ENCODE results near the gene COG4.
"Not testable (repeated sequence)": the region's sequence is repeated elsewhere in the genome, so short reads cannot be mapped to it uniquely, and the experiment has no call there.

The COG4 gene

DNA sequence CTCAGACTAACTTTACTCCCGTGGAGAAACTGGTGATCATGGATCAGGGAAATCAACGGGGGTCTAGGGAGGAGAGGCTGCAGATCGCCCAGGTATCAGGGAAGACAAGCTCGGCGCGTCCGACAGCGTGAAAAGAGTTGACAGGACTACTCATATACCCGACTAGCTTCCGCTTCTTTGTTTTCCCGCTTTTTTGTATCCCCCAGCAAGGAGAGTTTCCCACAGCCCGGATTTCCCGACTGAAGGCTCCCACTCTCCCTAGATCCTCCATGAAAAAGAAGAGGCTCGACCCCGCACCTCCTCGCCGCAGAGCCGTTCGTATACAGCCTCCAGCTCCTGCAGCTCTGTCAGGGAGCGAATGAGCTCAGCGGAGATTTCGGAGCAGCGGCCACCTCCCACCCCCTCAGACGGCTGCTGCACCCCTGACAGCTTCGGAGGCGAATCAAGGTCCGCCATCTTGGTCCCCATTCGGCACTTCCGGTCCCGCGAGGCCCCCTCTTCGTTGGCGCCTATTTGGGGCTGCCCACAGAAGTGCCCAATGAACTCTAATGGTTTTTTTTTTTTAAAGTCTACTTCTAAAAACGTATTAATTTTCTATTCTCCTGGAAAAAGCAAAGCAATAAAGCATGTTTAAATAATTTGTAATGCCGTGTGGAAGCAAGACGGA lies at the start of gene COG4:
COG4 (minus strand) TSS at position 479 of the 667 bp plus-strand sequence; CDS start at position 468, 11 bp downstream.
- DNase-seq (ENCODE audit: low read depth in 2 of 2) = peak; percentile 85 to 89

DNA sequence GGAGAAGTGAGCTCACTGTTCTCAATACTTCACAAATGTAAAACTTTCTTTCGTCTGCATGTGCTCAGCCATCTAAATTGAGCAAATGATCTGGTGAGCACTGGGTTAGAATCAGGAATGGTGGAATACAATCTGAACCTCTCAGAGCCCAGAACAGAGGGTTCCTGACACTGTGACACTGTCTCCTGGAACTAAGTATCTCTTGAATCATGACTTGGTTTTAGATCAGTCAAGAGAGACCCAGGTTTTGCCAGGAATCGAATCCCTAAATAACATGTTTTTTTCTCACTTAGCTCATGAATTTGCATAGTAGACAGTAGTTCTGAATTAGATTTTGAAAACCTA lies 49.5 kb upstream of the COG4 start:
- no peak for DNase-seq (ENCODE audit: low read depth in 2 of 2)

DNA sequence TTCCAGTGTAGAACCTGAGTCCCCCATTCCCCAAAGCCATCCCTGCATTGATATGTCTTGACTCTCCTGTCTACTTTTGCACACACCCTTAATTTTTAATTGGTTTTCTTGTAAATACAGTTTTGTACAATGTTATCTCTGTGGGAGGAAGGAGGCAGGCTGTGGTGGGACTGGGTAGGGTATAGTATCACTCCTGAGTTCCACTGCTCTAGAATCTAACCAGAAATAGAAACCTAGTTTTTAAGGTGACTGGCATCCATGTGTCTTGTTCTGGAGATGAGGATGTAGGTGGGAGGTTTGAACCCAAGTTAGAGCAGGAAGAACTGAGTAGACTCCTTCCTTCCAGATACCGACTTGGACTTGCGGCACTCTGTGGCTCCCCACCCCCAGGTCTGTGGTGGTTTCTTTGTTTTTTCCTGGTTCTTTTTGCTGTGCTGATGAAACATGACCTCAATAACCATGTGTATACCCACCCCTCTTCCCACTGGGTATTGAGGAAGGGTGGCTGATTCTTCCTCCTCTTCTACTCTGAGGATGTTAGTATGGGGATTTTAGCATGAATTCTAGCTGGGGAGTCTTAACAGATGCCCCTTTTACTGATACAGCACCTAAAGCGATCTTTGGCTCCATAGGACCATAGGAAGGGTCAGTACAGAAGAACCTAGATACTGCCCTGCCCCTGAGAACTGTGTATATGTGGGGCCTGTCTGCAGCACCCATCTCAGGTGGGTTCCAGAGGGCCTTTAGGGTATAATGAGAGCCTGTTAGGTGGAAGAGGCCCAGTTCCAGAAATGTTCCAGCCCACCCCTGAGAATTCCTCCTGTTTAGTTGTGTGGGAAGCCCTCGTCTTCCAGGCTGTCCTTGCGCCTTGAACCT lies 48.9 kb upstream of the COG4 start:
- no peak for DNase-seq (ENCODE audit: low read depth in 2 of 2)

DNA sequence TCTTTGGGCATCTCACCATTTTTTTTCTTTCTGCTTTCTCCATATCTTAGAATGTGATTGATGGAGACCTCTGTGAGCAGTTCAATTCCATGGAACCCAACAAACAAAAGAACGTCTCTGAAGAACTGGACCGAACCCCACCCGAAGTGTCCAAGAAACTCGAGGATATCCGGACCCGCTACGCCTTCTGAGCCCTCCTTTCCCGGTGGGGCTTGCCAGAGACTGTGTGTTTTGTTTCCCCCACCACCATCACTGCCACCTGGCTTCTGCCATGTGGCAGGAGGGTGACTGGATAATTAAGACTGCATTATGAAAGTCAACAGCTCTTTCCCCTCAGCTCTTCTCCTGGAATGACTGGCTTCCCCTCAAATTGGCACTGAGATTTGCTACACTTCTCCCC lies 48.3 kb upstream of the COG4 start:
- DNase-seq (ENCODE audit: low read depth in 2 of 2) = no peak

DNA sequence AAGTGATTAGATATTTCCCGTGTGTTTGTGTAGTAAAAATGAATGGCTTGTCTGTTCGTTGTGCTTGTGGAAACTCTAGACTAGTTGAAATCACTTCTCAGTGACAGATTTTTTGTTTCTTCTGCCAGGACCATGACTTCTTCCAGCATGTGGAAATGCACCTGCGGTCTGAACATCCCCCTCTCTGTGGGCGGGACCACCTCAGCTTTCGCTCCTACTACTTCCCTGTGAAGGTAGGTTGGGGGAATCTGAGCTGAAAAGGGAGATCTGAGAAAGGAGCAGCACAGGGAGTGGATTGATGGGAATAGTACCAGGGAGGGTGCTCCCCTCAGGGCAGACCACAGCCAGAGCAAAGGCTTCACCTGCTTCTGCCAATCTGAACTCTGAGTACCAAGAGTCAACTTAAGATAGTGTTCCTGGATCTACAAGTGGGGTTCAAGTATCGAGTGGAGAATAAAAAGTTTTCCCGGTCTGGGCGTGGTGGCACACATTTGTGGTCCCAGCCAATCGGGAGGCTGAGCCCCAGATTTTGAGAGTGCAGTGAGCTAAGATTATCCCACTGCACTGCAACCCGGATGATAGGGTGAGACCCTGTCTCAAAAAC lies 47.7 kb upstream of the COG4 start:
- no peak for DNase-seq (ENCODE audit: low read depth in 2 of 2)

DNA sequence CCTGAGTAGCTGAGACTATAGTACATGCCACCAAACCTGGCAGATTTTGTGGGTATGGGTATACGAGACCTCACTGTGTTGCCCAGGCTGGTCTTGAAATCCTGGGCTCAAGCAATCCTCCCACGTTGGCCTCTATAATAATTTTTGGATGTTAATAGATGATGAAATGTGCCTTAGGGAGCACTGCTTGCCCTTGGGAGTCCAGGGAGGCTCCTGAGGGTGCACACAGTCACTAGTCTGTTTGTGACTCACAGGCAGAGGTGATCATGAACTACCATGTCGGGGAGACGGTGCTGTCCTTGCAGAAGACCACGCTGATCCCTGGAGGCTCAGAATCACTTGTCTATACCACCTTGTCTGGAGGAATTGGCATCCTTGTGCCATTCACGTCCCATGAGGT lies 46.4 kb upstream of the COG4 start:
- no peak for DNase-seq (ENCODE audit: low read depth in 2 of 2)

DNA sequence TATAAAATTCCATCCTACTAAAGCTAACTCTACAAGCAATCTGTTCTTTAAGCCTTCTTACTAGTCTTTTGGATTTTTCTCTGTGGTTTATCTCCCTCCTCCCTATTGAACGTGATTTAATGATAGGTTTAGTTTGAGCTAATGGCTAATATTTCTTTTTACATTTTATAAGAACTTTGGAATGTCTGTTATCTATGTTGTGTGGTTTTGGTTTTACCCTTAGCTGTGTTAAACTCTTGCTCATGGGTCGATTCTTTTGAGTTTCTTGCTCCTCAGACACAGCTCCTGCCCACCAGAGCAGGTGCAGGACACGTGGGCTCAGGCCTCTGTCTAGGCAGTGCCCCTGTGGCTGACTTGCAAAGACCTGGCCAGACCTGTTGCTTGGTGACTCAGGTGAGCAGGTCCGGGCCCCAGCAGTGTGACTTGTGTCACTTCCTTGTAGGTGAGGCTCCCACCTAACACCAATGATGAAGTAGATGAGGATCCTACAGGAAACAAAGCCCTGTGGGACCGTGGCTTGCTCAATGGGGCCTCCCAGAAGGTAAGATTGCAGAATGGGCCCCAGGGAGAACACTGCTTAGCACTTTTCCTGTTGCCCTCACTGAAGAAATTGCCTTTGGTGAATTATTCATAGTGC lies 45.4 kb upstream of the COG4 start:
- DNase-seq (ENCODE audit: low read depth in 2 of 2) = no peak

DNA sequence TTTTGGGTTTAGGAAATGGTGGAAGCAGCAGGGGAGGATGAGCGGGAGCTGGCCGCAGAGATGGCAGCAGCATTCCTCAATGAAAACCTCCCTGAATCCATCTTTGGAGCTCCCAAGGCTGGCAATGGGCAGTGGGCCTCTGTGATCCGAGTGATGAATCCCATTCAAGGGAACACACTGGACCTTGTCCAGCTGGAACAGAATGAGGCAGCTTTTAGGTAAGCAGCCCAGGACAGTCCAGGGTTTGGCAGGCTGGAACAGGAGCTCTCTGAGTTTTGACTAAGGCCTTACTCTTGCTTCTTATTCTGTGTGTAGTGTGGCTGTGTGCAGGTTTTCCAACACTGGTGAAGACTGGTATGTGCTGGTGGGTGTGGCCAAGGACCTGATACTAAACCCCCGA lies 41.7 kb upstream of the COG4 start:
- no peak for DNase-seq (ENCODE audit: low read depth in 2 of 2)

DNA sequence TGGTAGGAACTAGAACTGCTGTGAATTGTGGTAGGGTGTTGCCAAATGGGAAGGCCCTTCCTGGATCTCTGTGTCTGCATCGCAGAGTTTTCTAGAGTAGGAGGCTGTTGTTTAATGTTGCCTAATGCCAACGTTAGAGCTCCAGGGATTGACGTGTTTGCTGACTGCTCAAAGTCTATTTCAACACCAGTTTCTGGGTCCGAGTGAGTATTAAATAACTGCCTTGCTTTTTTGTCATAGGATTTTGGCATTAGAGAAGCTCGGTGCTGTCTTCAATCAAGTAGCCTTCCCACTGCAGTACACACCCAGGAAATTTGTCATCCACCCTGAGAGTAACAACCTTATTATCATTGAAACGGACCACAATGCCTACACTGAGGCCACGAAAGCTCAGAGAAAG lies 40.3 kb upstream of the COG4 start:
- no peak for DNase-seq (ENCODE audit: low read depth in 2 of 2)

DNA sequence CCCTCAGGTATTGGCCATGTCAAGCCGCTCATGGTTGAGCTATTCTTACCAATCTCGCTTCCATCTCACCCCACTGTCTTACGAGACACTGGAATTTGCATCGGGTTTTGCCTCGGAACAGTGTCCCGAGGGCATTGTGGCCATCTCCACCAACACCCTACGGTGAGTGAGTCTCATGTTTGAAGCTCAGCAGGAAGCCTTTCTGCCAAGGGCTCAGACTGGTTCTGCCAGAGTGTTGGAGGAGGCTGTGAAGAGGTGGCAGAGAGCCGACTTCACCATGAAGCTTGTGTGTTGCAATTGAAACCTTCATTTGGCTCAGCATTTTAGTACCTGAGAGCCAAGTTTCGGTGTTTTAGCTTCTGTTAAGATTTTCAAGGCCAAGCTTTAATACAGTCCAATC lies 38.3 kb upstream of the COG4 start:
- DNase-seq (ENCODE audit: low read depth in 2 of 2) = no peak

DNA sequence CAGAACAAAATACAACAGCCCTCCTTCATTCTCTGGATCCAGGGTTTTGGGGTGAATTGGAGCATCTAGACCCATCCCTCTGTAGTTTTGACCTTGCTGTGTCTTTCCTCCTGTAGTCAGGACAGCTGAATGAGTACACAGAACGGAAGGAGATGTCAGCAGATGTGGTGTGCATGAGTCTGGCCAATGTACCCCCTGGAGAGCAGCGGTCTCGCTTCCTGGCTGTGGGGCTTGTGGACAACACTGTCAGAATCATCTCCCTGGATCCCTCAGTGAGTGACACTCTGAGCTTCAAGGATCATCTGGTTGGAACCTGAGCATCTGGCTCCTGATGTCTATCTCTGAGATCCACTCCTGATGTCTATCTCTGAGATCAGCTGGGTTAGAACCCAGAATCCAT lies 32.7 kb upstream of the COG4 start:
- no peak for DNase-seq (ENCODE audit: low read depth in 2 of 2)

DNA sequence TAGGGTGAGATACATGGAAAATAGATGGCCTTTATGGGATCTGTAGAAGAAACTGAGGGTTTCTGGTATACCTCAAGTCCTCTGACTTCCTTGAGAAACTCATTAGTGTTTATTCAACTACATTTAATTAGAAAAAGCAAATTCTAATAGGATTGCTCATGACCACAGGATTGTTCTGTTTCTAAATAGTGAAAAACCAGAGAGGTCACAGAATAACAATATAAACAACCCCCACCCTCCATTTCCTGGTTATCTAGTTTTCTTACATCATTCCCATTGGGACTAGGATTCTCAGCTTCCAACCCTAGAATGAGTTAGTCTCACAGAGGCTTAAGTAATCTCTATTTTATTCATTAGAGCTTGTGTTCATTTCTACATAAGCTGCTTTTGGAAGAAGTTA lies 30.3 kb upstream of the COG4 start:
- no peak for DNase-seq (ENCODE audit: low read depth in 2 of 2)

DNA sequence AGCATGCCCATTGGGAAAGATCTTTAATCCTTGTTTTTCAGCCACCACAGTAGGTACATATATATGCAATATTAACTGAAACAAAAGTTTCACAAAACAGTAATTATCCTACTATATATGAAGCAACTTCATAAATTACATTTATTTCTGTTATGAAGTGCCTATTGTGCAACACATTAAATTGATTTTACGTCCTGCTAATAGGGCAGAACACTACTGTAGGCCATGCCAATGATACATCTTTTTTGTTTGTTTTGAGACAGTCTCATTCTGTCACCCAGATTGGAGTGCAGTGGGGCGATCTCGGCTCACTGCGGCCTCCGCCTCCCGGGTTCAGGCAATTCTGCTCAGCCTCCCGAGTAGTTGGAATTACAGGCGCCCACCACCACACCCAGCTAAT lies 29.3 kb upstream of the COG4 start:
- no peak for DNase-seq (ENCODE audit: low read depth in 2 of 2)

DNA sequence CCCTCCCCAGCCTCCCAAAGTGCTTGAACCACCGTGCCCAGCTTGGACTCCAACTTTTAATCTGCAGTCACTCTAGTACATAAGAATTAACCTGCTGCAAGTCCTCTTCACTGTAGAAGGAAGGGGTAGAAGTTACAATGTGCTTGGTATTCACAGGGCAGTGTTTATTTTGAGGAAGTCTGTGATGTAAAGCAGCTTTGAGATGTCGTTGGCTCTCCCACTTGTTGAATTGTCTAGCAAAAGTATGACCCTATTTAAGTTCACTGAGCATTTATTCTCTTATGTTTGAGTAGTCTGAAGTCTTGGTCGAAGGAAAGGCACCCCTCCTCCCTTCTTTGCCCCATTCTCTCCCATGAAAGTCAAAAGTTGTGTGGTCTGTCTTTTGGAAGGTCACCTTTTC lies 28.4 kb upstream of the COG4 start:
- DNase-seq (ENCODE audit: low read depth in 2 of 2) = no peak

DNA sequence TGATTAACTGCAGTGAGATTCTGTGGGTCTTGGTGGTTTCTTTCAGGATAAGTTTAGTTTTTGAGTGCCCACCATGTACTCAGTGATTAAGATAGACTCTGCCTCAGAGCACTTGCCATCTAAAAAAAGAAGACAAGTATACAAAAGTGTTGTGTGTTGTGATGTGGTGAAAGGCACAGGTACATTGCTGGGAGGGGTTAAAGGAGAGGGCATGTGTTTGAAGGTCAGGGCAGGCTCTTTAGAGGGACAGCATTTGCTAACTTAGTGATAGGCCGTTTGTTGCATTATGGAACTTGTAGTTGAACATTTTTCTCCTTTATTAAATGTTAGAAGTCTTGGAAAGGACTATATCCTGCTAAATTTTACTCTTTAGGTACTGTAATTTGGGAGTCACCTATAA lies 26.7 kb upstream of the COG4 start:
- DNase-seq (ENCODE audit: low read depth in 2 of 2) = no peak

DNA sequence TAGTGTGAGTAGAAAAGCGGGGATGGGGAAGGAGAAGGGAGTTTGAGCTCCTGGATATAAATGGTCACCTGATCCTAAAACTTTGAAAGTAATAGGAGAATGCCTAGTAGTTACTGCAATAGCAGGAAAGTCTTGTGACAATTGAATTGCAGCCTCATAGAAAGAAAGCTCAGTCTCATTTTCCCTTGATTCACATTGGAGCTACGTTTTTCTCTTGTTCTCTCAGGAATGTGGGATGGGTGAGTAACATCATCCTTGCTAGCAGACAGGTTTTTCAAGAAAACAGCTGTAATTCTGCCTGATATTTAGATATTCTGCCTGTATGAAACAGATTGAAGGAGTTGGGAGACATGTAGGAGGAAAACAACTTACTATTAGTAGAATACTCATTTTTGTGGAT lies 25.6 kb upstream of the COG4 start:
- DNase-seq (ENCODE audit: low read depth in 2 of 2) = no peak

DNA sequence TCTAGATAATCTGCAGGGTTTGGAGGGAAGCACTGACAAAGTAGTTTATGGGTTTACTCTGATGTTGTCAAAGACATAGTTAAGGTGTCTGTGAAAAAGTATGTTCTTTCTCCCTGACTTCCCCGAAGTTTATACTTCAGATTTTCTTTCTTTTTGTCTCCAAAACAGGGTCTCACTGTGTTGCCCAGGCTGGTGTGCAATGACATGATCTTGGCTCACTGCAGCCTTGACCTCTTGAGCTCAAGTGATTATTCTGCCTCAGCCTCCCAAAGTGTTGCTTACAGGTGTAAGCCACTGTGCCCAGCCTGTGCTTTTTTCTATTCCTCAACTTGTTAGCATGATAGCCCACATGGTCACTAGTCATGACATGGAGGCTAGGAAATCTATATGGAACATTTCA lies 21.2 kb upstream of the COG4 start:
- DNase-seq (ENCODE audit: low read depth in 2 of 2) = no peak

DNA sequence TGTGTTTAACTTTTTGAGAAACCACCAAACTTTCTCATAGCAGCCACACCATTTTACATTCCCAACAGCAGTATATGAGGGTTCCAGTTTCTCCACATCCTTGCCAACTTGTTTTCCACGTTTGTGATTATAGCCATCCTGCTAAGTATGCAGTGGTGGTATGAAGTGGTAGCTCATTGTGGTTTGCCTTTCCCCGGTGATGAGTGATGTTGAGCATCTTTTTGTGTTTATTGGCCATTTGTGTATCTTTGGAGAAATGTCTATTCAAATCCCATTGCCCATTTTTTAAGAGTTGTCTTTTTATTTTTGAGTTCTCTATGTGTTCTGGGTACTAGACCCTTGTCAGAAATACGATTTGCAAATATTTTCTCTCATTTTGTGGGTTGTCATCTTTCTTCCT lies 17.6 kb upstream of the COG4 start:
- no peak for DNase-seq (ENCODE audit: low read depth in 2 of 2)

DNA sequence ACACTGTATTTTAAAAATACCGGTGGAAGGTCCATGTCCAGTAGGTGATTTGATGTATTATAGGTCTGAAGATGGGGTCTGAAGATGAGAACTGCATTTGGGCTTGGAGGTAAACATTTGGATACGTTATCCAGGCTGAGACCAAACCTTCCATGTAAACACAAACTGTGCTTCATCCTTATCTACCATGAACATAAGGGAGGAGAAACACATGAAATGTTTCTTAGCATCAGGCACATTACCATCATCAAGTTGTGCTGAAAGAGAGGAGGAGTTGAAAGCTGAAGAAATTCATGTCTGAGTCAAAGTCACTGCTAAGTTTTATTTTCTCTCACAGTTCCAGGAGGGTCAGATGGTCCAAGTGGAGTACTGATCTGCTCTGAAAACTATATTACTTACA lies 11.6 kb upstream of the COG4 start:
- no peak for DNase-seq (ENCODE audit: low read depth in 2 of 2)

DNA sequence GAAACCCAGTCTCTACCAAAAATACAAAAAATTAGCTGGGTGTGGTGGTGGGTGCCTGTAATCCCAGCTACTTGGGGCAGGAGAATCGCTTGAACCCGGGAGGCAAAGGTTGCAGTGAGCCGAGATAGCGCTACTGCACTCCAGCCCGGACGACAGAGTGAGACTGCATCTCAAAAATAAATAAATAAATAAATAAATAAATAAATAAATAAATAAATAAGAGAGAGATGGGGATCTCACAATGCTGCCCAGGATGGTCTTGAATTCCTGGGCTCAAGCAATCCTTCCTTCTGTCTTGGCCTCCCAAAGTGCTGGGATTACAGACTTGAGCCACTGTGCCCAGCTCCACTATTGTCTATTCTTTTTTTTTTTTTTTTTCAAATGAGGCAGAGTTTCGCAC lies 6.6 kb upstream of the COG4 start:
- not testable (repeated sequence) for DNase-seq (ENCODE audit: low read depth in 2 of 2)

DNA sequence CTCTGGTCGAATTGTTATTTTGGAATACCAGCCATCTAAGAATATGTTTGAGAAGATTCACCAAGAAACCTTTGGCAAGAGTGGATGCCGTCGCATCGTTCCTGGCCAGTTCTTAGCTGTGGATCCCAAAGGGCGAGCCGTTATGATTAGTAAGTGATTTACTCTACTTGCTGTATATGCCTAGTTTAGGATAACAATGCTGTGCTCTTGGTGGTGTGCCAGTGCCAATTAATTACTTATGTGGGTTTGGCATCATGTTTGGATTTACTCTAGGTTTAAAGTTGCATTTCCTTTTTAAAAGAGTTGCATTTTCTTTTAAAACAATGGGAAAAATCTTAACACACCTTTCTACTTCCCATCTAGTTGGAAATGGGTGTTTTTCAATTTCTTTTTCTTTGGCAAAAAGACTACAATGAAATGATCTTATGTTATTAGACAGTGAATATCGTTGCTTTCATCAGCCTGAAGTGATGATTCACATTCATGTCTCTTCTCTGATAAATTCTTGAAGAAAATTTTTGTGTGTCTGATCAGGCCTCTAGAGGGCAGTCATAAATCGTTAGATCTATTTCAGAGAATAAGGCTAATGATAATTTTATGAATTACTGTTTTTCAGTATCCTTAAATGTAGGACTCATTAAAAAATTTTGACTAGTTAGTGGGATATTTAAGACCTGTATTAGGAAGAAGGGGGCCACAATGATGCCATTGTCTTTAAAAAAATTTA lies 5.9 kb upstream of the COG4 start:
- DNase-seq (ENCODE audit: low read depth in 2 of 2) = no peak

Measured in stimulated activated CD8-positive, alpha-beta memory T cell treated with anti-CD3 and anti-CD28 coated beads, Interleukin-2, amount 100 ng/mL, for 48 hours (primary cell).